WERI-Rb-1 (cell line): ENCODE measurements around the gene TMEM132A.

Experiments used
- DNase-seq: peaks from one replicate; pipeline ENCODE4 v3.0.0-alpha.2; 2020
- H3K27ac ChIP-seq: fragments of 250-450 bp; sonication (Bioruptor Pico); 2 replicates; pipeline ENCODE4 v1.5.1; 2020; ENCODE audit warnings: mild to moderate bottlenecking, moderate library complexity
- H3K27me3 ChIP-seq: fragments of 250-450 bp; sonication (Bioruptor Pico); 2 replicates; pipeline ENCODE4 v1.5.1; 2021; ENCODE audit warnings: mild to moderate bottlenecking, low read depth, moderate library complexity; ENCODE audit not compliant: insufficient read depth, severe bottlenecking
- H3K36me3 ChIP-seq: fragments of 250-450 bp; sonication (Bioruptor Pico); 2 replicates; pipeline ENCODE4 v1.5.1; 2020; ENCODE audit warnings: mild to moderate bottlenecking, moderate library complexity
- H3K4me3 ChIP-seq: 2 replicates; pipeline ENCODE4 v1.5.1; 2011; ENCODE audit warnings: low read depth, mild to moderate bottlenecking, control low read depth, low read length
- H3K9me3 ChIP-seq: fragments of 250-450 bp; sonication (Bioruptor Pico); 2 replicates; pipeline ENCODE4 v1.5.1; 2021; ENCODE audit warnings: mild to moderate bottlenecking, moderate library complexity; ENCODE audit not compliant: severe bottlenecking
- TF ChIP-seq, protein P1 (sequence below): IDR thresholded peaks from 2 replicates; pipeline ENCODE4 v1.5.1; 2011; ENCODE audit warnings: low read depth, mild to moderate bottlenecking, control low read depth, inconsistent platforms, low read length

The TMEM132A gene

GRCh38 chr11:60912223-60912850 lies 11.9 kb upstream of the TMEM132A start:
- Histone ChIP-seq H3K4me3 (no peak overlapping the region), H3K36me3 (peaks cover 22% of the 10 kb centered on the region), H3K27me3 (no peaks in the 10 kb centered on the region), H3K27ac (no peak overlapping the region), H3K9me3 (no peaks in the 10 kb centered on the region)
- DNase-seq, result no peak
- TF ChIP-seq, protein P1, sequence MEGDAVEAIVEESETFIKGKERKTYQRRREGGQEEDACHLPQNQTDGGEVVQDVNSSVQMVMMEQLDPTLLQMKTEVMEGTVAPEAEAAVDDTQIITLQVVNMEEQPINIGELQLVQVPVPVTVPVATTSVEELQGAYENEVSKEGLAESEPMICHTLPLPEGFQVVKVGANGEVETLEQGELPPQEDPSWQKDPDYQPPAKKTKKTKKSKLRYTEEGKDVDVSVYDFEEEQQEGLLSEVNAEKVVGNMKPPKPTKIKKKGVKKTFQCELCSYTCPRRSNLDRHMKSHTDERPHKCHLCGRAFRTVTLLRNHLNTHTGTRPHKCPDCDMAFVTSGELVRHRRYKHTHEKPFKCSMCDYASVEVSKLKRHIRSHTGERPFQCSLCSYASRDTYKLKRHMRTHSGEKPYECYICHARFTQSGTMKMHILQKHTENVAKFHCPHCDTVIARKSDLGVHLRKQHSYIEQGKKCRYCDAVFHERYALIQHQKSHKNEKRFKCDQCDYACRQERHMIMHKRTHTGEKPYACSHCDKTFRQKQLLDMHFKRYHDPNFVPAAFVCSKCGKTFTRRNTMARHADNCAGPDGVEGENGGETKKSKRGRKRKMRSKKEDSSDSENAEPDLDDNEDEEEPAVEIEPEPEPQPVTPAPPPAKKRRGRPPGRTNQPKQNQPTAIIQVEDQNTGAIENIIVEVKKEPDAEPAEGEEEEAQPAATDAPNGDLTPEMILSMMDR, result no peak

GRCh38 chr11:60912851-60913528 lies 11.3 kb upstream of the TMEM132A start:
- peak overlapping the region; percentile 97 for H3K27ac ChIP-seq
- H3K9me3 ChIP-seq, result no peaks in the 10 kb centered on the region
- peaks cover 23% of the 10 kb centered on the region for H3K36me3 ChIP-seq
- no peak for DNase-seq
- no peaks in the 10 kb centered on the region for H3K27me3 ChIP-seq
- H3K4me3 ChIP-seq, result peak overlapping the region; percentile 49
- TF ChIP-seq, protein P1, result no peak

GRCh38 chr11:60913793-60914632 lies 10.2 kb upstream of the TMEM132A start, which contains the start of gene TMEM109:
TSS of gene TMEM109 (plus strand) at chr11:60914158. CDS start at chr11:60919694, 5,536 bp downstream.
- TF ChIP-seq, protein P1, result no peak
- Histone ChIP-seq H3K27ac (peak within 1 kb of the TSS; percentile 97), H3K27me3 (no peaks in the 10 kb centered on the region), H3K4me3 (peak within 1 kb of the TSS; percentile 49), H3K36me3 (peaks cover 23% of the 10 kb centered on the region), H3K9me3 (no peaks in the 10 kb centered on the region)
- DNase-seq, result peak; percentile 92

DNA sequence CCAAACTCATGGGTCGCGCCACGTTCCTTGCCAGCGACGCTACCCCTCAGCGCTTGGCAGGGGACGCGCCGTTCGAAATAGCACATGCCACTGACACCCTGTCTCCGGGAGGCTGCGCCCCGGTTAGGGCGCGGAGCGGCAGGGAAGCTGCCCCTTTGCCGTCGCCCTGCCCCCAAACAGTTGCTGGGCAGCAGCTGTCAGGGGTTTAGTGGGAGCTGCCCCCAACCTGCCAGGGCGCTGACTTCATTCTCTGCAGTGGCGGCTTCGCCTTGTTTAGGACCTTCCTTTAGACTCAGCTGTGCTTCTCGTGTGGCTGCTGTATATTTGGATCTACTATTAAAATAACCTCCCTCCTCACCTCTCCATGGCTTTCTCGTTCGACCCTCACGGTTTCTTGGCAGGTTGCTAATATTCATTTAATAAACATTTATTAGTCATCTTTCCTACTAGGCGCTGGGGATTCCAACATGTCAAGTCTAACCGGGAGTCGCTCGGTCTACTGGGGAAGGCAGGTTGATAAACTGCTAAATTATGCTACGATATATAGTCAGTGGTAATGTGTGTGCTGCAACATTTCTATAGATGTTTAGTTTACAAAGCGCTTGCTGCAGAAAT lies 9.5 kb upstream of the TMEM132A start:
- Histone ChIP-seq H3K27ac (peak overlapping the region; percentile 97), H3K4me3 (peak overlapping the region; percentile 49)
- TF ChIP-seq, protein P1, result no peak

DNA sequence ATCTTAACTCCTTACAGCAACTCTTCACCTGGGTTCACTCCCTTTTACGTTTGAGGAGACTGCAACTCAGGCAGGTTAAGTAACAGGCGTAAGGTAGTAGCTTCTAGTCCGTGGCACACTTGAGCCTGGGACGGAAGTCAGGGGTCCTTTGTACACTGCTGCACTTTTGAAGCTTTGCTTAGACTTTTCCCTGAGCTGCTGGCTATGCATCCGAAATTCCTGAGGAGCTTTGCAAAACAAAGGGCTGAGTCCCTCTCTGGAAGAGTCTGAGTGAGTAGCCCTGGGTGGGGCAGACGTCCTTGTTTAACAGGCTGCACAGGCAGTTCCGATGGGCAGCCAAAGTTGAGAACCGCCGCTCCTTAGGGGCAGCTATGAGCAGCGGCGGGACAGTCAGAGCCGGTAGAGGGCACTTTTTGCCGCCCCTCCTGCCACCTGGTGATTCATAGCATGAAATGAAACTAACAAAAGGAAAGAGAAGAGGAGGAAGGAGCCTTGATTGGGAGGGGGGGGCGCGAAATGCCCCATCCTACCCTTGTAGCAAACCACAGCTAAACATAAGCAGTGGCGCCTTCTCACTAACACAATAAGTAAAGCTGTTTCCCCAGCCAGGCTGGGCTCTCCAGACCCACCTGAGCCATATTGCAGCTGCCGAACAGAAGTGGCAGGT lies 8.9 kb upstream of the TMEM132A start:
- Histone ChIP-seq H3K4me3 (peak overlapping the region; percentile 49), H3K27me3 (no peaks in the 10 kb centered on the region), H3K36me3 (peaks cover 33% of the 10 kb centered on the region), H3K27ac (peak overlapping the region; percentile 97), H3K9me3 (no peaks in the 10 kb centered on the region)
- no peak for DNase-seq
- TF ChIP-seq, protein P1, result no peak

More for the DNA sequence above, 9.5 kb upstream of the TMEM132A start:
- no peaks in the 10 kb centered on the region for H3K27me3 ChIP-seq
- H3K36me3 ChIP-seq, result peaks cover 27% of the 10 kb centered on the region
- H3K9me3 ChIP-seq, result no peaks in the 10 kb centered on the region
- peak; percentile 65 for DNase-seq
